Mucosa of descending colon (tissue), 3 donors: Measurements from ENCODE around the gene LTB. TPM values are rescaled to one million over a fixed set of nuclear protein-coding genes. Genes with fewer than 3 reads are reported as not detected.
A peak's percentile ranks its signal among the peaks of the same experiment; 100 is the strongest.
"Not testable (repeated sequence)": the region's sequence is repeated elsewhere in the genome, so short reads cannot be mapped to it uniquely, and the experiment has no call there.

Source experiments
- ATAC-seq: fragments of 200-7000 bp; cut with Tn5 transposase; one replicate; pipeline ENCODE4 v1.9.1; 2020; ENCODE audit warnings: mild to moderate bottlenecking, moderate library complexity
- DNase-seq, 3 donors: peaks; one replicate each; pipeline ENCODE4 v3.0.0-alpha.2; 2020
- H3K36me3 ChIP-seq: fragments of 200-600 bp; one replicate; pipeline ENCODE4 v1.8.0; 2021; ENCODE audit warnings: low read depth, mild to moderate bottlenecking
- H3K4me1 ChIP-seq: fragments of 200-600 bp; one replicate; pipeline ENCODE4 v1.8.0; 2021; ENCODE audit warnings: low read depth, mild to moderate bottlenecking
- H3K4me3 ChIP-seq: fragments of 200-600 bp; one replicate; pipeline ENCODE4 v1.8.0; 2021; ENCODE audit warnings: mild to moderate bottlenecking
- H3K9me3 ChIP-seq: fragments of 200-600 bp; one replicate; pipeline ENCODE4 v1.8.0; 2021; ENCODE audit warnings: mild to moderate bottlenecking
- CTCF ChIP-seq: fragments of 200-600 bp; IDR thresholded peaks from one replicate; pipeline ENCODE4 v1.8.0; 2022; ENCODE audit warnings: antibody characterized with exemption, mild to moderate bottlenecking
- intact Hi-C, 2 donors: fragments of 100-400 bp; cut with DNase I in 1 of 2; cut with micrococcal nuclease in 1 of 2; formaldehyde crosslinking; loops; one replicate each; pipeline versions ENCODE4 v1.11.0 to v1.11.1; 2022; cut with DNase I, micrococcal nuclease
- total RNA-seq, 3 donors: library from RNA; stranded (reverse); fragmentation: NEBNext Ultra II Directional in 2 of 3; extraction: Animal tissue kit (Norgen Biotek cat#: 25700) in 2 of 3; gene quantifications; one replicate each; pipeline versions ENCODE4 v1.2.1 to v1.2.4, GENCODE V29; 2021 to 2023
- donor health status: DM: no; HTN: no; CAD: no; lungs with moderate emphysema.
- donor health status: DM: no; HTN: no; CAD: no.
- donor health status: DM: no; HTN: yes; CAD: no.

LTB gene
- total RNA-seq, 3 donors from 2014 or later = 2.1 to 3.4 (median 2.2) TPM

- DNase-seq = no peak
These were observed 24.0 kb downstream of the LTB start for GRCh38 chr6:31558318-31558625.

GRCh38 chr6:31557443-31558317 is 24.5 kb downstream of the LTB start:
- ATAC-seq (no peak), DNase-seq (no peak)
- no peaks in the 10 kb centered on the region for H3K9me3 ChIP-seq
- TF ChIP-seq CTCF = no peak
- no peak overlapping the region for H3K4me3 ChIP-seq
- H3K4me1 ChIP-seq = peaks cover 3% of the 10 kb centered on the region
- intact Hi-C loops = no loop called here
- peaks cover 4% of the 10 kb centered on the region for H3K36me3 ChIP-seq

More at GRCh38 chr6:31558318-31558625, 24.0 kb downstream of the LTB start:
- Histone ChIP-seq H3K9me3 (no peaks in the 10 kb centered on the region), H3K4me3 (no peak overlapping the region), H3K36me3 (peaks cover 4% of the 10 kb centered on the region), H3K4me1 (peaks cover 3% of the 10 kb centered on the region)
- intact Hi-C loops = no loop called here
- no peak for ATAC-seq
- TF ChIP-seq CTCF = no peak

GRCh38 chr6:31556307-31556706 is 25.9 kb downstream of the LTB start:
- Histone ChIP-seq H3K36me3 (peaks cover 4% of the 10 kb centered on the region), H3K9me3 (no peaks in the 10 kb centered on the region), H3K4me3 (no peak overlapping the region), H3K4me1 (peaks cover 3% of the 10 kb centered on the region)
- ATAC-seq (no peak), DNase-seq (no peak)
- no peak for TF ChIP-seq CTCF
- intact Hi-C loops = no loop called here

GRCh38 chr6:31551371-31551770 is 30.9 kb downstream of the LTB start:
- peak; percentile 17 for TF ChIP-seq CTCF
- ATAC-seq (peak; percentile 17), DNase-seq (peak in 2 of 3 donors; percentile 64 to 65)
- intact Hi-C loops, H3K4me3 ChIP-seq, H3K36me3 ChIP-seq, H3K9me3 ChIP-seq: not testable (repeated sequence)
- peaks cover 12% of the 10 kb centered on the region for H3K4me1 ChIP-seq

GRCh38 chr6:31548544-31548873 is 33.7 kb downstream of the LTB start:
- DNase-seq = no peak
- intact Hi-C loops = loop anchor here (5.0 kb wide), 2 partner anchors 44 to 49 kb away; partner anchors contain the start of gene NCR3 (in 1 of the 2)
- no peak overlapping the region for H3K4me3 ChIP-seq
- H3K36me3 ChIP-seq = no peaks in the 10 kb centered on the region
- no peak for ATAC-seq
- TF ChIP-seq CTCF = no peak
- H3K9me3 ChIP-seq = no peaks in the 10 kb centered on the region
- H3K4me1 ChIP-seq = peaks cover 12% of the 10 kb centered on the region
